GM19438 (cell line): ENCODE results near the gene NACA2.
"Not testable (repeated sequence)": the region's sequence is repeated elsewhere in the genome, so short reads cannot be mapped to it uniquely, and the experiment has no call there.

ENCODE experiments used
- ATAC-seq: cut with Tn5 transposase; IDR thresholded peaks from one replicate; pipeline ENCODE4 v1.9.1; 2021; ENCODE audit warnings: low read depth; ENCODE audit not compliant: unreplicated experiment

NACA2 gene

GRCh38 chr17:61555127-61555566, 35.9 kb downstream of the NACA2 start:
- ATAC-seq, result no peak

GRCh38 chr17:61554209-61554608, 36.8 kb downstream of the NACA2 start:
- ATAC-seq, result no peak

- ATAC-seq, result not testable (repeated sequence)
Observed at GRCh38 chr17:61552560-61552959, 38.5 kb downstream of the NACA2 start.

- no peak for ATAC-seq
Observed at GRCh38 chr17:61551255-61551742, 39.7 kb downstream of the NACA2 start.

GRCh38 chr17:61547113-61547512, 43.9 kb downstream of the NACA2 start:
- ATAC-seq, result no peak

GRCh38 chr17:61545335-61545938, 45.6 kb downstream of the NACA2 start:
- ATAC-seq, result no peak

GRCh38 chr17:61543786-61544415, 47.1 kb downstream of the NACA2 start:
- ATAC-seq, result no peak

GRCh38 chr17:61542027-61542426, 49.0 kb downstream of the NACA2 start:
- no peak for ATAC-seq

- no peak for ATAC-seq
Observed at GRCh38 chr17:61540874-61541273, 50.1 kb downstream of the NACA2 start.
